Ectodermal cell (in vitro differentiated cells): ENCODE data around the gene ZDHHC14.

Experiments
- H3K27ac ChIP-seq: 2 replicates; pipeline ENCODE4 v1.7.0; 2013; ENCODE audit warnings: mild to moderate bottlenecking, low read depth, low read length; ENCODE audit not compliant: insufficient read depth, poor library complexity, severe bottlenecking
- H3K27me3 ChIP-seq: 2 replicates; pipeline ENCODE4 v1.7.0; 2013; ENCODE audit warnings: mild to moderate bottlenecking, low read length; ENCODE audit not compliant: insufficient read depth, control insufficient read depth, poor library complexity, severe bottlenecking
- H3K36me3 ChIP-seq: one replicate; pipeline ENCODE4 v1.7.0; 2013; ENCODE audit warnings: low read length; ENCODE audit not compliant: control insufficient read depth, insufficient read depth
- H3K4me1 ChIP-seq: one replicate; pipeline ENCODE4 v1.7.0; 2013; ENCODE audit warnings: low read length; ENCODE audit not compliant: control insufficient read depth, insufficient read depth
- H3K4me3 ChIP-seq: 2 replicates; pipeline ENCODE4 v1.7.0; 2013; ENCODE audit warnings: low read depth, low read length, control low read depth; ENCODE audit not compliant: insufficient read depth
- H3K9me3 ChIP-seq: 2 replicates; pipeline ENCODE4 v1.7.0; 2013; ENCODE audit warnings: mild to moderate bottlenecking, low read length, moderate library complexity; ENCODE audit not compliant: control insufficient read depth
- whole genome bisulfite sequencing, 2 experiments: methylation state at CpG; one replicate each; pipeline ENCODE4 v1.1.7; 2013; ENCODE audit warnings: missing lambda C conversion rate in 2 of 2; 5-methylcytosine and 5-hydroxymethylcytosine counted together

The ZDHHC14 gene

DNA sequence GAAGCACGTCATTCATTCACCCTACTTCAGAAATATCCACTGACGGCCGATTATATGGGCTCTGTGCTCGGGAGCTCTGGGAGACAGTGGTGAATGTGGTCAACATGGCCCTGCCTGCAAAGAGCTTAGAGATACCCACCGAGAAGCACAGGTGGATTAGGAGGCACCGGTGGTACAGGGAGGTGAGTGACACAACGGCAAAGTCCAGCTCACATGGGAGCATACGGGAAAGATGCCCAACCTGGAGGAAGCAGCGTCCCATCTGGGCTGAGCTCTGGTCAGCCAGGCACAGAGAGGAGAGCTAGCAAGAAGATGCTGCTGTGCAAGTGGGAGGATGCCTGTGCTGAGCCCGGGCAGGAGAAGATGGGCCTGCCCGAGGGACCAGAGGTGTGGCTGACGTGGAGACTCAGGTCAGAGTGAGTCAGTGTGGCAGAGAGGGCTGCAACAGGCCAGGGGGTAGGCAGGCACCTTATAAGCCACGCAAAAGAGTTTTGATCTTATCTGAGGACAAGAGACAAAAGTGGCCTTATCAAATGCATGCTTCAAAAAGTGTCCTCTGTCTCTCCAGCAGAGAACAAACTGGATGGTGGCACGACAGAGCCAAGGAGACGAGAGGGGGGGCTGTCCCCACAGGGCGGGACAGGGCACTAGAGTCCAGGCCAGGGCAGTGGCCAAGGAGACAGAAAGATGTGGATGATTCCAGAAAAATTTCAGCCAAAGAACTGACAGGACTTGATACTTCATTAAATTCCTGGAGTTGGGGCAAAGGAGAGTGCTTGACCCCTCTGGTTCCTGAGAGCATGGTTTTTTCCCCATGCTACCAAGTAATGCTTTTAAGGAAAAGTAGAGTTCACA is 227.5 kb downstream of the ZDHHC14 start:
- Histone ChIP-seq H3K4me1 (peaks cover 9% of the 10 kb centered on the region), H3K27me3 (no peaks in the 10 kb centered on the region), H3K27ac (no peak overlapping the region), H3K9me3 (no peaks in the 10 kb centered on the region), H3K36me3 (no peaks in the 10 kb centered on the region), H3K4me3 (no peak overlapping the region)
- 84 to 87% methylated on average over 16 of the region's 16 CpGs for WGBS, 2 experiments

DNA sequence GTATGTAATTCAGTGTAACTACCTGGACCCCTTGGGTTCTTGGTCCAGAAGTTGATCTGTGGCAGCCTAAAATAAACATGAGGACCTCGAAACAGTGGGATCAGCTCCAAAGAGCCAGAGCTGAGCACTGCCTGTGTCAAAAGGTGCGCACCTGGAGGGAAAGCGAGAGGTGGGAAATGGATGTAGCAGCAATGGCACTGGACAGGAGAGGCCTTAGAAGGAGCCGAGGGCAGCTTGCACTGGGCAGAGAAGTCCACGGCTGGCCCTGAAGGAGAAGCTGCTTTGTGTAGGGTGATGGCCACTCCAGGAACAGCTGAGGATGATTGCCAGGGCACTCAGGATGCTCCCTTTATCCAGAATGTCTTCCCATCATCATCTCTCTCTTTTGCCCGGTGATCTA is 228.1 kb downstream of the ZDHHC14 start:
- H3K36me3 ChIP-seq = no peaks in the 10 kb centered on the region
- no peaks in the 10 kb centered on the region for H3K9me3 ChIP-seq
- no peak overlapping the region for H3K27ac ChIP-seq
- WGBS, 2 experiments = 97% methylated on average over 6 of the region's 6 CpGs
- no peak overlapping the region for H3K4me3 ChIP-seq
- peaks cover 9% of the 10 kb centered on the region for H3K4me1 ChIP-seq
- H3K27me3 ChIP-seq = no peaks in the 10 kb centered on the region

DNA sequence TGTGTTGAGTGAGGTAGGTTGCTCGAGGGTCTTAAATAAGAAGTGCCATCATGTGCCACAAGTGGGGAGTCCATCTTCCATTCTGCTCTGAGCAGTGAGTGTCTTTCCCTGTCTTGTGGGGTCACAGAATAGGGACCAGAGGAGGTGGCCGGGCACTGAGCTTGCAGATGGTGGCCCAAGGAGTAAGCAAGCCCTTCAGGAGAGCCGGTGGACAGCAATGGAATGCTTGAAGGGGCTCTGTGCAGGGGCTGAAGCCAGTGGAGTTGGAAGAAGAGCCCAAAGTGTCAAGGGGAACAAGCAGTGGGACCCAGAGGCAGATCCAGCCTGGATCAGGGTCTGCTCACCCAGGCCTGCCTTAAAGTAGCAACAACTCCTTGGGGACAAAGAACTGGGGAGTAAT is 228.6 kb downstream of the ZDHHC14 start:
- Histone ChIP-seq H3K36me3 (no peaks in the 10 kb centered on the region), H3K27ac (no peak overlapping the region), H3K9me3 (no peaks in the 10 kb centered on the region), H3K4me3 (no peak overlapping the region), H3K27me3 (no peaks in the 10 kb centered on the region), H3K4me1 (peaks cover 9% of the 10 kb centered on the region)
- WGBS, 2 experiments = 93 to 95% methylated on average over 3 of the region's 3 CpGs

DNA sequence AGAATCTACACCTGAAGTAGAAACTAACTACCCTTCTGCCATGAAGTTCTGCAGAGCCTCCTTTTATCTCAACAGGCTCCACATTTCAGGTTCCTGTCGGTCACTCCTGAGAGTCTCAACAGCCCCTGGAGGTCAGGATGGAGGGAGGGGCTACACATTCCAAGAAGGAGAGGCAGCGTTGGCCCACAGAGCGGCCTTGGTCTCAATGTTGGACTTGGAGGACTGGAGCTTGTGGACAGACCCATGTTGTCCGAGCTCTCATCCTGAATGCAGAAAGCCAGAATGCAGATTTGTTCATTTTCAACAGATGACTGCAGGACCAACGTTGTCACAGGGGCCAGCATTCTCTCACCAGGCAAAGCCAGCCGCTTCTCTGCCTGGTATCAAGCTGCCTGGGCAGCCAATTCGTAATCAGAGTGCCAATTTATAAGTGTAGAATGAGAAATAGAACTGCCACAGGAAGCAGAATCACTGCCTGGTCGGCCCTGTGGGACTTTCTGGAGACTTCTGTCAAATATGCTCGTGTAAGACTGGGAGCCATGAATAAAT is 229.5 kb downstream of the ZDHHC14 start:
- Histone ChIP-seq H3K9me3 (no peaks in the 10 kb centered on the region), H3K4me1 (peaks cover 9% of the 10 kb centered on the region), H3K36me3 (no peaks in the 10 kb centered on the region), H3K27me3 (no peaks in the 10 kb centered on the region), H3K4me3 (no peak overlapping the region), H3K27ac (no peak overlapping the region)
- 91 to 92% methylated on average over 9 of the region's 9 CpGs for WGBS, 2 experiments

DNA sequence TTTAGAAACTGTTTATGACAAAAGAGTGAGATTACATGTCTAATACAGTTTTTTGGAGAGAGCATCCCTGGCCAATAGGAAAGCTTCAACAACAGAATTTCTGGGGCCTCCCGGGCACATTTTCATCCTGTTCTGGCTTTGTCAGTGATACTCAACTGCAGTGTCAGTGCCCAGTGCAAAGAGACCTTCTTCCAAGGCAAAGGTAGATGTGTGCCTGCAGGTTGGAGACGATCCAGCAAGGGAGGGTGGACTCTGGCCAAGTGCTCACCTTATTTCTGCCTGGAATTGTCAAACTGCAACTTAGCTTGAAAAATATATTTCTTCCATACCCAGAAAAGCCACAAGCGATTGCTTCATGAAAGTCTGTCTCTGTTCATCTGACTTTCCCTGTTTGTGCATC is 230.4 kb downstream of the ZDHHC14 start:
- 89 to 91% methylated on average over 3 of the region's 3 CpGs for WGBS, 2 experiments
- Histone ChIP-seq H3K27ac (no peak overlapping the region), H3K4me3 (no peak overlapping the region), H3K36me3 (no peaks in the 10 kb centered on the region), H3K27me3 (no peaks in the 10 kb centered on the region), H3K9me3 (no peaks in the 10 kb centered on the region), H3K4me1 (peaks cover 9% of the 10 kb centered on the region)

DNA sequence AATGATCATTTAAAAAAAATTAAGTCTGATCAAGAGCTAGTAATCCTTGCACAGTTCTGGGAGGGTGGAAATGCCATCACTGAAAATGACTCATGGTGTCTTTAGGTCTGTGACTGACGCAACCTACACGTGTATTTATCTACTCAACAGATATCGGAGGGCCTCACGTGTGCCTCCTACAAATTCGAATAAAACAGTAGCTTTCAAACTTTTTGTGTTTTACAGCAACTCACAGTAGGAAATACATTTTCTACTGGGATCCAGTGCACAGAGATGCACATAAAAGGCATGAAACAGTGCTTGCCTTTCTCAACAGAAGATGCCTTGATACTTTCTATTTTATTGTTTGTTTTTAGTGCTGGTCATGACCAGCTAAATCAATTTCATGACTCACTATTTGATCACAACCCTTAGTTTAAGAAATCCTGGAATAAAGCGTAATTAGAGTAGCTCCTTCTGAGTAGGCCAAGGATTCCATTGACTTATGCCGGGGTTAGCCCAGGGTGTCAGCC is 232.1 kb downstream of the ZDHHC14 start:
- no peaks in the 10 kb centered on the region for H3K4me1 ChIP-seq
- no peaks in the 10 kb centered on the region for H3K36me3 ChIP-seq
- no peaks in the 10 kb centered on the region for H3K9me3 ChIP-seq
- H3K27me3 ChIP-seq = no peaks in the 10 kb centered on the region
- 93 to 96% methylated on average over 7 of the region's 7 CpGs for WGBS, 2 experiments
- no peak overlapping the region for H3K27ac ChIP-seq
- no peak overlapping the region for H3K4me3 ChIP-seq

DNA sequence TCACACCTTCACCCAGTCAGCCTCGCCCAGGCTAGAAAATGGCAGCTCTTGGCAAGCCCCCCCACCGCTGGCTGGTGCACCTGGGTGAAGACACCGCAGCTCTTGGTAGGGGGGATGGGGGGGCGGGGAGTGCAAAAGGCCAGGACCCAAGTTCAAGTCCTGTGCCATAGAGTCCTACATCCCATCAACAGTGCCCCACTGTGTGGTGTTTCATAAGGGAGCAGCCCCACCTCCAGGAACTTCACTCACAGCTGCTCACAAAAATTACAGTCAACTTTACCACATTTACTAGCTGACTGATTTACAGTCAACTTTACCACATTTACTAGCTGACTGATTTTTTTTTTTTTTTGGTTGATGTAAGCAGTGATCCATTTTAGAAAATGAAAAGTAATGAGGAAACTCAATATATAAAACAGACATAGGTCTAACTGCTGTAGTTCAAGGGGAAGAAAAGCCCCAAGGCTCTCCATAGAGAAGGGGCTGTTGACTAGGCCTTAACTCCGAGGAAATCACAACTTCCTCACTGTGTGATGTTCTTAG is 233.1 kb downstream of the ZDHHC14 start:
- no peaks in the 10 kb centered on the region for H3K36me3 ChIP-seq
- H3K4me3 ChIP-seq = no peak overlapping the region
- H3K4me1 ChIP-seq = no peaks in the 10 kb centered on the region
- no peak overlapping the region for H3K27ac ChIP-seq
- H3K27me3 ChIP-seq = no peaks in the 10 kb centered on the region
- no peaks in the 10 kb centered on the region for H3K9me3 ChIP-seq
- WGBS, 2 experiments = 90 to 94% methylated on average over 5 of the region's 5 CpGs

DNA sequence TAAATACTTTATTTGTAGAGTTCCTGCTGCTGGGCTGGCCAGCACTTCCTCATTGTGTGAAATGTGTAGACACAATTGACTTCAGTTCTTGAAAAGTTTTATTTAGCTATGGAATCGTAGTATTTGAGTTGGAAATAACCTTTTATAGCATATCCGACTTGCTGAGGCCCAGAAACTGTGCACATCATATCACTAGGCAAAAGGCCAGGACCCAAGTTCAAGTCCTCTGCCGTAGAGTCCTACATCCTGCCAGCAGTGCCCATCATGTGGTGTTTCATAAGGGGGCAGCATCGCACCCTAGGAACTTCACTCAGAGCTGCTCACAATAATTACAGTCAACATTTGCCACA is 234.4 kb downstream of the ZDHHC14 start:
- no peaks in the 10 kb centered on the region for H3K27me3 ChIP-seq
- no peak overlapping the region for H3K4me3 ChIP-seq
- no peaks in the 10 kb centered on the region for H3K36me3 ChIP-seq
- H3K27ac ChIP-seq = no peak overlapping the region
- H3K9me3 ChIP-seq = no peaks in the 10 kb centered on the region
- 86 to 95% methylated on average over 4 of the region's 4 CpGs for WGBS, 2 experiments
- no peaks in the 10 kb centered on the region for H3K4me1 ChIP-seq

DNA sequence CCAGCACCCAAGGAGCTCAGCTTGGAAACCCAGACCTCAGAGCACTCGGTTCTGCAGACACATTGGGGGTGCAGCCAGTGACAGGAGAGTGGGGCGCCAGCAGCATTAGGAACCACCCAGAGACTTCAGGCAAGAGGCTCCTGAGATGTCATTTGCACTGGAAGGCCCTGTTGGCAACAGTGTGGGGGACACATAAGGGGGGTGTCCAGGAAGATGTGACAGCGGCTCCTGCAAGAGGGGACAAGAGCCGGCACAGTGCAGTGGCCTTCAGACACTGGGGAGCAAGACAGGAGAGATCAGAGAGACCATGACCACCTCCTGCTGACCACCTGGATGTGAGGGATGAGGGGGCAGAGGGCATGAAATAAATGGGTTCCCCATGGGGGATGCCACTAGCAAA is 235.0 kb downstream of the ZDHHC14 start:
- Histone ChIP-seq H3K4me3 (no peak overlapping the region), H3K36me3 (no peaks in the 10 kb centered on the region), H3K4me1 (no peaks in the 10 kb centered on the region), H3K9me3 (no peaks in the 10 kb centered on the region), H3K27me3 (no peaks in the 10 kb centered on the region), H3K27ac (no peak overlapping the region)
- 94 to 95% methylated on average over 4 of the region's 4 CpGs for WGBS, 2 experiments

DNA sequence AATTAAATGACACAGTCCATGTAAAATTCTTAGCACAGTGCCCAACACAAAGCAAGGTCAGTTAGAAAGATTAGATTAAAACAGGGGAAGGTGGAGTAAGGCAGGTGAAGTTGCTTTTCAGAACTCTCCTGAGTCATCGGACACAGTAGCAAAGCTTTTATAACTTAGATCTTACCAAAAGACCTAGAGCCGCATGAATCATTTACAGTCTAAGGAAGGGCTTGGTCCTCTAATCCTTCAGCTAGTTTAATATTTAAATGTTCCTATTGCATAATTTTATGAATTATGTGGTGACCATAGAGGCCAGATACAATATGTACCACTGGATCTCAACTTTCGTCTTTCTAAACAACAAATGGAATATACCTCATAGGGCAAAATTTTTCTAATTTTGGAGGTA is 240.0 kb downstream of the ZDHHC14 start:
- Histone ChIP-seq H3K27me3 (no peaks in the 10 kb centered on the region), H3K27ac (no peak overlapping the region), H3K9me3 (no peaks in the 10 kb centered on the region), H3K4me1 (peaks cover 6% of the 10 kb centered on the region), H3K4me3 (no peak overlapping the region), H3K36me3 (no peaks in the 10 kb centered on the region)
- whole genome bisulfite sequencing, 2 experiments = 88 to 97% methylated on average over 3 of the region's 3 CpGs
